Activated CD4-positive, CD25-positive, alpha-beta regulatory T cell treated with anti-CD3 and anti-CD28 coated beads, Interleukin-2, amount 50 U/mL, for 16 hours (primary cell): ENCODE measurements around the gene NR1D1.

Source experiments
- DNase-seq: peaks from one replicate; pipeline ENCODE4 v3.0.0-alpha.2; 2020; ENCODE audit warnings: low read depth, low spot score

Gene NR1D1

DNA sequence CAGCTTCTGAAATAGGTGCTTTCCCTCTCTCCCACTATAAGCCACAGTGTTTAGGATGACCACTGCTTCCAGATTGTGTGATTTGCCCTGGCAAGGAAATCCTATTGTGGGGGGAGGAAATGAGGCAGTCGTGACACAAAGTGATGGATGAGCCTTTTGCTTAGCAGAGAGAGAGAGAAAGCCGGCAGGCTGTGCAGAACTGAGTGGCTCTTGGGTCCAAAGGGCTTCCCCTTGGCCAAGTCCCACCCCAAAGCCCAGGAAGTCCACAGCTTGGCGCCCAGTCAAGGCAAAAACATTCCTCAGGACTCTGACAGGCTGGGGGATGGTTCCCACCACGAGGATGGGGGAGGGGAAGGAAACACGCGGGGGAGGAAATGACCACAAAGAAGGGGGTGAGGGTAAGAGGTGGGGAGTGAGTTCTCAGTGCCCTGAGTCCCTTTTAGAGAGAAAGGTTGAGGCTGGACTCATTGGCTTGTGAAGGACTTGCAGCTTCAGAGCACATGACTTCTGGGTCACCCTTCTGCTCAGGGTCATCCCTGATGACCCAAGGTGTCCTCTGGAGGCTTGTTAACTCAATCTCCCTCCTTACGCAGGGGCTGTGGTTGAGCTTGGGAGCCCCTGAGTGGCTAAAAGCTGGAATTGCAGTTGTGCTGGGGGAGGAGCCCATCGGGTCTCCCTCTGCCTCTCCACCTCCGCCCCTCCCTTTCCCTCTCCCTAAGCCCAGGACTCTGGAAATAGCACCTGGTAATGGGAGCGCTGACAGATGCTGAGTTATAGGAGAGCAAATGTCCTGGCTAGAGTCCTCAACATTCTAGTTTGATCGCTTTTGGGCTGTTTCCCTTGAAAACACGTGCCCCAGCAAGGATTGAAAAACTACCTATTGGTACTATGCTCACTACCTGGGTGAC is 11.1 kb upstream of the NR1D1 start:
- DNase-seq = no peak

DNA sequence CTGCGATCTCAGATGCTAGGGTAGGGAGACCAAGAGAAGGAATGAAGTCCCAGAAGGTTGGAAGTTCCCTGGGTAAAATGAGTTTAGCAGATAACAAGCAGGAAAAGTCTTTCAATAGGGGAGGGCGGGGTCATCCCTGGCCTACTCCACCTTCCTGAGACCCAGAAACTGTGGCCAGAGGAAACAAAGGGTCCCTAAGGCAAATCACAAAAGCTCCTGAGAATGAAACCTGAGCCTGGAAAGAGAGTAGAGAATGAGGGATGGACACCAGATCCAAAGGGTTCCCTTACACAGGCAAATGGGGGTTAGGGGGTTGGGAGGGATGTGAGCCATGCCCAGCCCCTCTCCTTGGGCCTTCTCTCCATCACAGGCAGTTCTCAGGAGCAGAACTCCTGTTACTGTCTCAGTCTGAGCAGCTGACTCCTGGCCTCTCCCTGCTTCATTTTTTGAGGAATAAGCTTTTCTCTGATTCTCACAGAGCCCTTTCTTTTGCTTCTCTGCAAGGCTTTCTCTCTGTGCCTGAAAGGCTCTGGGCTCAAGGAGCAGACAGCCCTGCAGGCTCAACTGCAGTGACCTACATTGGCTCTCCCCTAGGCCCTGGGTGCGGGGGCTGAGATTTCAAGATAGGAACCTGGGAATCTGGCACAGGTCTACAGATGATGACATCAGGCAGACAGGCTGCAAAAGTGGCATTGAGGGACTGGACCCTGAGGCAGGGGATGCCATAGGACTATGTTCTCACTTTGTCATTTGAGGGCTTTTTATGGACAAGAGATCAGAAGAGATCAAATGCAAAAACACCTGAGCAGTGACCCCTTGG is 9.8 kb upstream of the NR1D1 start:
- DNase-seq = no peak

DNA sequence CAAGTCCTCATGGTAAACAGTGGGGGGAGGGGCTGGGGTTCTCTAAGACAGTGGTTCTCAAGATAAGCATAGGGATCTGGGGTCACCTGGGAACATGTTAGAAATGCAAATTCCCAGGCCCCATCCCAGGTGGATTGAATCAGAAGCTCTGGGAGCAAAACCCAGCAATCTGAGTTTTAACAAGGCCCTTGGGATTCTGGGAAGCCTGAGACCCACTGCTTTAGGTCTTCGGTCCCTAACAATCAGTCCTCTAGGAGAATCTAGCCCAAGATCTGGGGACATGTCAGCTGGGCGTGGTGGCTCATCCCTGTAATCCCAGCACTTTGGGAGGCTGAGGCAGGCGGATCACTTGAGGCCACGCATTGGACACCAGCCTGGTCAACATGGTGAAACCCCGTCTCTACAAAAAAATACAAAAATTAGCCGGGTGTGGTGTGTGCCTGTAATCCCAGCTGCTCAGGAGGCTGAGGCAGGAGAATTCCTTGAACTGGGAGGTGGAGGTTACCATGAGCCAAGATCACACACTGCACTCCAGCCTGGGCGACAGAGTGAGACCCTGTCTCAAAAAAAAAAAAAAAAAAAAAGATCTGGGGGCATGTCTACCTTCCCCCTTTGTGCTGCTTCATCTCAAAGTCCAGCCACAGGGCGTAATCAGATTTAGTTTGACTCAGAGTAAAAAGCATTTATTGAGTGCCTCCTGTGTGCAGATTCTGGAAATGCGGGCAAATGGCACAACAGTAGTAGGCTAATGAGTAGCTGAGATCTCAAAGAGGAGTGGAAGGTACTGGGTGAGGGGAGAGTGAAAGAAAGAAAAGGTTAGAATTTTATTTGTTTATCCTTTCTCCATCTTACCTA is 8.8 kb upstream of the NR1D1 start:
- DNase-seq = no peak

DNA sequence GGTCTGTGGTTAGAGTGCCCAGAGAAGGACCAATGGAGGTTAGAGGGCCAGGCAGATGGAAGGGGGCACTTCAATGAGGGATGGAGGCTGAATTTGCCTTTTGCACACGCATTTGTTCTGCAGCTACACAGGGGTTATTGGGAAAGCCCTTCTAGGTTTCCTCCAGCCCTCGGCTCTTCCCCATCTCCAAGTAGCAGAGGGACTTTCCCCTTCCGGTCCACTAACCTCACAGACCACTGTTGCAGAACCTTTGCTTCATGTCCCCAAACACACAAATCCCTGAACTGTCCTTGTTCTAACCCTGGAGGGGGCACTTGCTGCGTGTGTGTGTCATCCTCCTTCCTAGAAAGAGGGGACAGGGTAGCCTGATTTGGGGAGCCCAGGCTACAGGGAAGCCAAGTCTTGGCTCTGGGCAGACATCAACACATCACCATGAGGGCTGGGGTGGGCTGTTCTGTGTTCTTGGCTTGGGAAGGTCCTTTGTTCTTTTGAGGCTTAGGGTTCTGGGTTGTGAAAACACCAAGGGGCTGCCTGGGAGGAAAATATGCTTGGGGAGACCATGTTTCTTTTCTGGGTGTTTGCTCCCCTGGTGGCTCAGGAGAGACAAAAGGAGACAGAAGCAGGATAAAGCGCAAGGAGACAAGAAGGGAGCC is 7.3 kb upstream of the NR1D1 start:
- DNase-seq = no peak

DNA sequence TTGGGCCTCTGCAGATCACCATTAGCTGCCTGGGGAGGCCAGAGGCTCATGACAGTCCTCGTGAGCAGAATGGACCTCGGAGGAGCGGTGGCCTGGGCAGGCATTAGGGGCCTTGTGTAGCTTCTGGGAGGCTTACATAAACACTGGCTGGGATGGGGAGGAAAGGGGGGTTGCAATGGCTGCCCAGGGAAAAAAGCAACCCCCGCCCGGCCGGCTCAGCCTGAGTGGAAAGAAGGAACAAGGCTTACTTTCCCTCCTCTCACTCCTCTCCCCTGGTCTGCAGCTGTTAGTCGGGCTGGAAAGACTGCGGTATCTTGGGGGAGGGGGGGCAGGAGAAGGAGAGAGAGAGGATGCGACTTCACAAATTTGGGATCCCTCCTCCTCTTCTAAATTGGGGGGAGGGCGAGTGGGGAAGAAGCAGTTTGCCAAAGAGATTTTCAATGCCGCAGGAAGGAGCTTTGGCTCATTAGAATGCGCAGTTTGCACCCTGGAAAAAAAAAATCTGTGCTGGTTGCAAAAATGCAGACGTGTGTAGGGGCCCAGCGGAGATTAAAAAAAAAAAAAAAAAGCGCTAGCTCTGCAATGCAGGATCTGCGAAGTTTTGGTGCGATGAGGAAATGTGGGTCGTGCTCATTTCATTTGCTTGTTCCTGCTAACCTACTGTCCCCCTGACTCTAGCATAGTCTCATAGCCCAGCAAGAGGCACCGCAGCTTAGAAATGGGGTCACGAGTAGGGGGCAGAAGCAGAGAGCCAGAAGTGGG is 6.6 kb upstream of the NR1D1 start:
- no peak for DNase-seq

DNA sequence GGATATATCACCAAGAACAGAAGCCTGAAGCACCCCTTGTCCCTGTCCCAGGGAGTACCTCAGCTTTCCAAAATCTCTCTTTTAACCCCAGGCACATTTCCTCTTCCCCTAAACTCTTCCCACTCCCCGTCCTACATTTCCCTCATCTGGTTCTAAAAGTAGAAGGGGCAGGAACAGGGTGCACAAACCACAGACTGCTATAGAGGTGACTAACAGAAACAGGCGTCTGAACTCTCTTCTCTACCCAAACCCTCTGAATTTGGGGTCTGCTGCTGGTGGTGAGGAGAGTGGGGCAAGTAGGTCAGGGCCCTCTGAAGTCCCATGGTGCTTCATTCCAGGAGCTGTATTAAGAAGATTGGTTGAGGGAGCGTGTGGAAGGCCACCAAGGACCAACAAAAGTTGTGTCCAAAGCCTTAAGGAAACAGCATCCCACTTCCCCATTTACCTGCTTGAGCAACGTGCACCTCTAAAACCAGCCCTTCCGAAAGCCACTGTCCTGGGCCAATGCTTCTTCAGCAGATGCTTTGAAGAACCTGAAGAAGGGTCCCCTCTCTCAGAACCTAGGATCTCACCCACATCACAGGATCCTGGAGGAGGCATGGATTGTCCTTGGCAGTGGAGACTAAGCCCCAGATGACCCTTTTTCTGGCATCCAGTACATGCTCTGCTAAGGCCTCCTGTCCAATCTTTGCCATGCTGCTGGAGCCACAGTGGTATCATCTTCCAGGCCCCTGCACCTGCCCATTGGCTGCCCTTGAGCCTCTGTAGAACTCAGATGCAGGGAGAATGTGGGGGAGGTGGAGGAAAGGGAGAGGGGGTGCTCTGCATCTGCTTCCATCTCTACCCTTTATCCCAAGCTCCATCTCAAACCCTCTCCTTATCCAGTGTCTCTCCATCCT is 5.7 kb upstream of the NR1D1 start:
- DNase-seq = no peak

DNA sequence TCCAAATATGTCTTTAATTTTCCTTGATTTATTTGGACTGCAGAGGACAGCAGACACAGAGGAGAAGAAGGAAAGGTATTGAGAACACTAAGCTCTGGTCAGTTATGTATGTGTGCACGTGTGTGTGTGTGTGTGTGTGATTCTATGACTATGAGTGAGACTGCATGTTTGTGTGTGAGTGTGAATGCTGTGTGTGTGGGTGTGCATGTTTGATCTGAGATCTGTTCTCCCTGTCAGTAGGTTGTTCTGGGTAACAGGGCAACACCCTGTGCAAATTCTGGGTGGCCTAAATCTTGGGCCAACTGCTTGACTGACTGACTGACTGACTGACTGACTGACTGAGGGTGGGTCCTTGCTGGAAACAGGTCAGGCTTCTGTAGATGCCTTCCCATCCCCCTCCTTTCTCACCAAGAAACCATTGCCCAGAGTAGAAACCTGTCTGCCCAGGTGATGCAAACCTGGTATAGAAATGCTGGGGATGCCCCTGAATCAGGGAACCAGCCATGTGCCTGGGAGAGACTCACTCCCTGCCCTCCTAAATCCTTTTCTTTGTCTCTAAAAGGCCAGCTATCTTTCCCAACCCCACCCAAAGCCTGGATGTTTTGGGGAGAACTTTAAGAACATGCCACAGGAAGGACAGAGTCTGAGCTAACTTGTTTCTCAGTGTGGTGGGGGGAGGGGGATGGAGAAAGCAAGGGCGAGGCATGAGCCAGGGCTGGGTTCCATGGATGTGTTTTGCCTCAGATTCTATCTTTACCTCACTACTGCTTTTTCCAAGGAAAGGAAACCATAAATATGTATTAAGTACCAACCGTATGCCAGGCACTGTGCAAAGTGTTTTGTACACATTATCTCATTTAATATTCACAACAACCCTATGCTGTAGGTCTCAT is 4.5 kb upstream of the NR1D1 start:
- DNase-seq = no peak

DNA sequence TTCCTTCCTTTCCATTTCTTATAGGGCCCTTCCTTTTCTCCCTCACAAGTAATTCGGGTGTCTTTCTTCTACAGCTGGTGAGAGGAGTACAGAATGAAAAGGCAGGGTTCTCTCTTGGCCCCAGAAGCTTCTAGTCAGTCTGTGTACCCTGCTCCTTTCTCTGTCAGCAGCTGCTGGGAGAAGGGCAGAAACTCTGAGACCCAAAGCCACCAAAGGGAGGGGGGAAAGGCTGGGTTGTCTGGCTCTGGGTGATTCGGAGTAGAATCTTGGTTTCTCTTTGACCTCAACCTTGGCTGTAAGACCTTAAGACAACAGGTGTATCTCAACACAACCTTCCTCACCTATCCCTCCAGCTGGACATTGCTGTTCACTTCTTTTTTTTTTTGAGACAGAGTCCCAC is 3.3 kb upstream of the NR1D1 start:
- DNase-seq = no peak

DNA sequence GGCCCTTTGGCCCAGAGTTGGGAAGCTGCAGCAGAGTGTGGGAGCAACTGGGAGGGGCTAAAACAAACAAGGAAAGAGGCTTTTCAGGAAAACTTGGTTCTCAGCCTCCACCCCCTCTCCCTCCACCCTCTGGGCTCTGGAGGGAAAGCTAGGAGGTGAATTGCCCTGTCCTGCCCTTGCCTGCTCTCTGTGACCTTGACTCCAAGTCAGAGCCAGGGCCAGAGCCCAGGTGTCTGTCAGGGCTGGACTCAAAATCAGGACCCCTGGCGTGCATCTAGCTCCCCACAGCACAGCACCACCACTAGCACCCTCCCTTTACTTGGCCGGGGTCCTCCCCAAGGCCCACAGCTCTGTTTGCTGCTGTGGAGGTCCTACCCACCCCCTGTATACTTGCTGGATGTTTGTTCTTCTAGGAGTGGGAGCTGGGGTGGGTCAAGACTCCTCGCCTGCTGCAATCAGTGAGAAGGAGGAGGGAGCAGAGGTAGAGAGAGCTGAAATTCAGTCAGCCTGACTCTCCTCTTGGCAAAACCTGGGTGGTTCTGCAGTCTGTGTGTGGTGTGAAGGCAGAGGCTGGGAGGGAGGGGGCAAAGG is 2.8 kb upstream of the NR1D1 start:
- DNase-seq = no peak

DNA sequence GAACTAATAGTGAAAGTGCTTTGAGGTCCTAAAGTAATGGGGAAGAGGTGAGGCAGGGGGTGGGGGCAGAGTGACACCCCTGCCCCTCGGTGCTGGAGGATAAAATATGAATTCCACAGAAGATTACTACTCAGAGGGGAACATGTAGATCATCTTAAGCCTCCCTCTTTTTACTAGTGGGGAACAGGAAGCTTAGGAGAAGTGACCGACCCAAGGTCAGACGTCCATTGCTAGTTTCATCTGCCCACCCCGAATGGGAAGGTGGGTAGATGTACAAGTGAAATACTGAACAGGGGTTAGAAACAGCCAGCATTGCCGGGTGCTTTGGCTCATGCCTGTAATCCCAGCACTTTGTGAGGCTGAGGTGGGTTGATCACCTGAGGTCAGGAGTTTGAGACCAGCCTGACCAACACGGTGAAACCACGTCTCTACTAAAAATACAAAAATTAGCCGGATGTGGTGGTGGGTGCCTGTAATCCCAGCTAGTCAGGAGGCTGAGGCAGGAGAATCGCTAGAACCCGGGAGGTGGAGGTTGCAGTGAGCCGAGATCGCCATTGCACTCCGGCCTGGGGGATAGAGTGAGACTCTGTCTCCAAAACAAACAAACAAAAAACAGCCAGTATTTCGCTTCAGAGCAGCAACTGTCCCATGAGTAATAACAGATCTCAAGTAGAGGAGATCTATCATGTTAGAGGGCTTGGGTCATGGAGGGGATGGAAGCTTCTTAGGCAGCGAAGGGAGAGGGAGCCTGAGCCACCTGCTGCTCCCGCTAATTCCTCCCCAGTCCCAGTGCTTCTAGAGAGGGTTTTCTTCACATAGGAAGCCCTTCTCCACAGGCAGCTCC is 1.2 kb upstream of the NR1D1 start:
- DNase-seq = no peak

DNA sequence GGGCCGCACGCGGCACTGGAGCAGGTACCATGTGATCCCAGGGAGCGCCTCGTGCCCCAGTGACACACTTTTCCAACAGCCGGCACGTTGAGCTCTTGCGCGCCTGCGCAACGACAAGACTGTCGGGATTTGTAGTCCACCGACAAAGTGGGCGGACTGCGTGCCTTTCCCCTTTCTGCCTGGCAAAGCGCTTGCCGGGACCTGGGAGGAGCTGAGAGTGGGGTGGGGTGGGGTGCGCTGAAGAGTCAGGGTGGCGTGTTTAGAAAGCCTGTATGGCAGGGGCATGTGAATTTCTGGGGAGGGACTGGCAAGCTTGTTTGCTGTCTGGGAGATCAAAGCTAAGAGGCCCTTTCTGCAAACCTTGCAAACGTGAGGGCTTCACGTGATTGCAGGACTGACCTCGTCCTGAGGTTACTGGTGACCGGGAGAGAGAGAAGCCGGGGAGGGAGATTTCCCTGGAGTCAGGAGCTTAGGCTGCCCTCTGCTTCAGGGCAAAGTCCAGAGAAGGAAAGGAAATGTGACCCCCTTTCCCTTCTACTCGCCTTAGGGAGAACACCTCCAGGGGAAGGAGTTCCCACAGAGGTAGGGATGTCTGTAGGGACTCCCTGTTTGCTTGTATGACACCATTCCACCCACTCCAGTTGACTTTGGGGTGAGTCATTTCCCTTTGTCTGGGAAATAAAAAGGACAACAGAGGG is 429 bp upstream of the NR1D1 start:
- peak; percentile 79 for DNase-seq

DNA sequence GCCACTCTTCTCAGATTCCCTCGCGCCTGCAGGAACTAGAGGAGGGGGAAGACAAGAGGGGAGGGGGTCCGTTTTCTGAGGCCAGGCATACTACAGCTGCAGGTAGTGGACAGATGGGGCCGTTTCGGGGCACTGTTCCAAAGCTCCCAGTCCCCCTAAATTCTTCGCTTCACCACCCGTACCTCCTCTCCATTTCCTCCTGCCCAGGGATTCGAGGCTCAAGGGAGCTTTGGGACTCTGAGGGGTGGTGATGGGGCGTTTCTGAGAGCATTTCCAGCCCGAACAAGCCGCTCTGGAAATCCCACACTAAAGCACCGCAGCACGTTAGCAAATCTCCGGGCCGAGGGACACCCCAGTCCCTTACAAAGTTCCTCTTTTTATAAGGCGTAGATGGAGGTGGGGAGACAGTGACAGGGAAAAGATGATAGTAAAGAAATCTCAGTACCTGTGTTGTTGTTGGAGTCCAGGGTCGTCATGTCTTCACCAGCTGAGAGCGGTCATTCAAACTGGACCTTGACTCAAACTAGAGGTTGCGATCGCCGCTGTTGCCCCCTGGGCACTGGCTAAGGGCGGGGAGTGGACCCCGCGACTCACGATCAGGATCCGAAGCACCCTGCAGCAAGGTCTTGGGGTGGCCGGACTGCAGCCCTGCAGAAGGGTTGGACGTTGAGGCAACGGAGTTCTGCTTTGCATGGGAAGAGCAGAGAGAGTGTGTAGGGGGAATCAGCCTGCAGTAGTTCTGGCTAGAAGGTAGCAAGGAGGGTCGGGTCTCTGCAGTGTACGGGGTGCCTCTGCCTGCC is 570 bp downstream of the NR1D1 start:
- DNase-seq = no peak

DNA sequence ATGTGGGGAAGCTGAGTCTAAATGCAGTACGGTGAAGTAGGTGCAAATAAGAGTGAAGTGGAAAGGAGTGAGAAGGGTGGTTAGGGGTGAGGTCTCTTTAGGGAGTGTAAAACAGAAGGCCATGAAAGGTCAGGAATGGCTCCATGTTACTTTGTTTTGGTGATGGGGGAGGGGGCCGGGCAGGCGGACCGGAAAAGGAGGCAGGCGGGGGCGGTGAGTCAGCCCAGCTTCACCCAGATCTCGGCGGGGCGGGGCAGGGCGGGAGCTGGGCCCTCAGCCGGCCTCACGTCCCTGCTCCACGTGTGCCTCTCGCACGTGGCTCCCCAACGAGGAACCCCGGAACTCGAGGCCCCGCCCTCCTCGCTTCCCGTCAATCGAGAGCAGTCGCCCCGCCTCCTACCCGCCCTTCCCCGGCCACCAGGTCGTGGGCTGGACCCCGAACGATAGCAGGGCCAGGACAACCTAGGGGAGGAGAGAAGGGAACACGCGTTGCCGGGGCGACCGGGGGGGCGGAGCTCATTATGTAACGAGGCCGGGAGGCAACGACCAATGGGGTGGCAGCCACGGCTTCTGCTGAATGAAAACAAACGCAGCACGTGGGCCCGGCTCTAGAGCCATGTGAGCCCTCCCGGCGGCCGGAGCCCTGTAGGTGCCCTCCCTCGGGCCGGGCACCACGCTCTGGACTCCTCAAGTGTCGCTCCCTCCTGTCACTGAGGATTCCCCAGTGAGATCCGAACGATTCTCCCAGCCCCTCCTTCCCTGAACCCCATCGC is 1.4 kb downstream of the NR1D1 start:
- peak; percentile 99 for DNase-seq

DNA sequence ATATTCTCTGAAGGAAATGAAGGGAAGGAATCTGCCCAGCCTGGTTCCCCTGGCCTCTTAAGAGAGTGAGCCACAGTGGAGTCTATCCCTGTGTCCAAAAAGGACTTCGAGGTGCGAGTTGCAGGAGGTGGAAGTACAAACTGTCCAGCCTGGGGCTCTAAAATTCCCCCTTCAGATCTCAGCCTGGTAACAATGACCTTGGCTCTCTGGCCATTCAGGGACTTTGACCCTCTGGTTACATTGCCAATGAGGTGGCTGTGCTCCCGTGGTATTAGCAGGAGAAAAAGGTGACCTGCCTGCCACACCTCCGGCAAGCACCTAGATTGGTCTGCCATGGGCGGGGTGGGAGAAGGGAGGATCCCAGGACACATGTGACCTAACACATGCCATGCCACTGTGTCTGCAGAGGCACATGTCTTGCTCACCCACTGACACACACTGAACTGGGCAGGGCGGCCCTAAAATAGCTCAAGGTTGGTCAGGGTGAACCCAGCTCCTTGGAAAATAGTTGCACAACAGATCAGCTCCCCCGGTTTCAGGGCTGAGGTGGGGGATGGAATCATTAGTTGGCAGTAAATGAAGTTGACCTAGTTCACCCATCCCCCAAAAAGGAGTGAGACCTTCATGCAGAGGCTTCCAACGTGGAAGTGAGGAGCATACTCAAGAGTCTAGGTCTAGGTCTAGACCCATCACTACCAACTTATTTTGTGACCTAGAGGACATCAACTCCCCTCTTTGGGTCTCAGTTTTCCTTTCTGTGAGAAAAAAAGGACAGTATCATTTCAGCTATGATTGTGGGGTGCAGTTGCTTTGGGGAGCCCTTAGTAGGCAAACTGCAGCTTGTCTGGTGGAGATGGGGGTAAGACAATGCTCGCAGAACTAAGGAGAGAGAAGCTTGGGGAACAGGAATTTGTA is 2.2 kb downstream of the NR1D1 start:
- DNase-seq = no peak
